ENCODE measurements around the gene TXNDC2. TPM values are rescaled to one million over a fixed set of nuclear protein-coding genes. Genes with fewer than 3 reads are reported as not detected.

TXNDC2 gene
- total and polyA plus RNA-seq, 9 of the 15 experiments (the other 6 are each of a cell fraction or from before 2014, with no cell fraction given): 1.2 to 4.9 (median 2.3) TPM

GRCh38 chr18:9914584-9915290, 29.0 kb downstream of the TXNDC2 start (continued):
- TF ChIP-seq YY1 (IDR thresholded peaks at IDR 0.05; ENCODE audit: borderline replicate concordance in 1 of 3, control insufficient read depth in 1 of 3, extremely low read depth in 1 of 3, insufficient read depth in 3 of 3, insufficient read length in 1 of 3, insufficient replicate concordance in 2 of 3, low read depth in 1 of 3, low read length in 2 of 3) (peak; percentile 80 to 89 (median 86)), CTCF (IDR thresholded peaks at IDR 0.05 in 2 of 3, conservative IDR thresholded peaks at IDR 0.05 in 1 of 3; ENCODE audit: insufficient read depth in 2 of 3, low read depth in 1 of 3, low read length in 3 of 3) (no peak), EP300 (IDR thresholded peaks at IDR 0.05; ENCODE audit: low read length) (peak; percentile 78), HMBOX1 (IDR thresholded peaks at IDR 0.05) (0 out of 2 replicates have a peak, but pooled peaks have one; percentile 67), ZSCAN29 (IDR thresholded peaks at IDR 0.05) (no peak), TARDBP (IDR thresholded peaks at IDR 0.05) (no peak), ZNF165 (CRISPR knock-in tag; IDR thresholded peaks at IDR 0.05; ENCODE audit: borderline replicate concordance) (0 out of 2 replicates have a peak, but pooled peaks have one; percentile 55), NFE2L1 (tag; IDR thresholded peaks at IDR 0.05; ENCODE audit: borderline replicate concordance, low read depth) (no peak), FOXJ2 (tag; IDR thresholded peaks at IDR 0.05) (no peak), ZNF311 (CRISPR knock-in tag; IDR thresholded peaks at IDR 0.05) (peak; percentile 66; the same call in 1 of the 2 replicates), TAF1 (IDR thresholded peaks at IDR 0.05; ENCODE audit: control insufficient read depth, extremely low read depth, insufficient read depth, low read length, severe bottlenecking) (peak; percentile 69), ZNF512 (tag; IDR thresholded peaks at IDR 0.05) (no peak), KDM5B (IDR thresholded peaks at IDR 0.05; ENCODE audit: insufficient replicate concordance, low read depth, low read length) (peak; percentile 61), MXI1 (IDR thresholded peaks at IDR 0.05; ENCODE audit: low read depth, low read length) (peak; percentile 40; the same call in 1 of the 2 replicates), HNRNPLL (IDR thresholded peaks at IDR 0.05; ENCODE audit: low read depth, low read length, poor library complexity, severe bottlenecking) (peak; percentile 53), ZNF586 (CRISPR knock-in tag; conservative IDR thresholded peaks at IDR 0.05) (no peak; the same call in 1 of the 2 replicates), JUNB (CRISPR knock-in tag; conservative IDR thresholded peaks at IDR 0.05) (no peak), HMG20A (CRISPR knock-in tag; conservative IDR thresholded peaks at IDR 0.05) (no peak), NFIX (CRISPR knock-in tag; IDR thresholded peaks at IDR 0.05; ENCODE audit: low read depth) (0 out of 2 replicates have a peak, but pooled peaks have one; percentile 12), MYC (IDR thresholded peaks at IDR 0.05; ENCODE audit: low read depth, low read length) (peak; percentile 59; the same call in 1 of the 2 replicates), MYC (CRISPR knock-in tag; IDR thresholded peaks at IDR 0.05; ENCODE audit: borderline replicate concordance, low read depth) (peak; percentile 82; the same call in 1 of the 2 replicates)

All from K562 (cell line).